HG02938 (cell line): ENCODE results near the gene ZNF124.

Experiments used
- ATAC-seq: cut with Tn5 transposase; IDR thresholded peaks from one replicate; pipeline ENCODE4 v1.9.1; 2021; ENCODE audit warnings: mild to moderate bottlenecking, moderate library complexity; ENCODE audit not compliant: unreplicated experiment

ZNF124 gene

GRCh38 chr1:247113733-247114271 is 58.0 kb downstream of the ZNF124 start:
- no peak for ATAC-seq

DNA sequence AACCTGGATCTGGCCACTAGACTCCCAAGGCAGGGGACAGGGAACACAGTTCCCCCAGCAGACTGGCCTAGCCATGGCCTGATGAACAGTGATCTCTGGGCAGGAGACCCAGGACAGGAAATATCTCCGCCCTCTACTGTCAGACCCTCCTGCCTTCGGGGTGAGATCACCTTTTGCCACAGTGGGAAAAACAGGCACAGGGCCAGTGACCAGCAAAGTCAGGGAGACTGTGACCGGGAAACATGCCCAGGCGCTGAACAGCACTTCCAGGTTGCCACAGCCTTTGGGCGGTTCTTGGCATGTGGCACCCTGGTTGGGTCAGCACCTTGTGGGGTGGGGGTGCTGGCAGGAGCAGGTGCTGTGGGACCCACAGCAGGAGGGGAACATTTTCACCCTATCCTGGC is 58.7 kb downstream of the ZNF124 start:
- no peak for ATAC-seq

- no peak for ATAC-seq
Measured at GRCh38 chr1:247112479-247112781, 59.4 kb downstream of the ZNF124 start.

GRCh38 chr1:247111700-247112478 is 59.9 kb downstream of the ZNF124 start:
- ATAC-seq: no peak

- ATAC-seq: no peak
Measured at GRCh38 chr1:247111259-247111699, 60.5 kb downstream of the ZNF124 start.

GRCh38 chr1:247110627-247111258 is 61.1 kb downstream of the ZNF124 start:
- ATAC-seq: no peak

GRCh38 chr1:247107694-247108093 is 64.1 kb downstream of the ZNF124 start:
- ATAC-seq: no peak

DNA sequence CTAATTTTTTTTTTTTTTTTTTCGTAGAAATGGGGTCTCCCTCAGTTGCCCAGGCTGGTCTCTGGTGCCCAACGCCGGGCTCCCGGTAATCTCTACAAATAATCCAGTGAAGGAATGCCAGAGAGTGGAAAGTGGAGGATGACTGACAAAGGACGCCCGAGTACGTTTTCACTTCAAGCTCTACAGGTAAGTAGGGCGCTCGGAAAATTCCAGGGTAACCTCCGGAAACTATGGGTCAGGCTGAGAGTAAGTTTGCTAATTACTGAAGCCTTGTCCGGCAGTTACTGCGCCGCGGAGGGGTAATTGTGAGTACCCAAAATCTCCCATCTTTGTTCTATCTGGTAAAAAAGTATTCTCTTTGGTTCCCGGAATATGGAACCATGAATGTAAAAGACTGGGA is 65.9 kb downstream of the ZNF124 start:
- no peak for ATAC-seq
